Measurements from ENCODE around the gene CITED2. TPM values are rescaled to one million over a fixed set of nuclear protein-coding genes. Genes with fewer than 3 reads are reported as not detected.

The CITED2 gene
- total and polyA plus RNA-seq, 2 of the 8 experiments (the other 6 are each of a cell fraction or from before 2014, with no cell fraction given): 89.1 to 115 TPM

GRCh38 chr6:139407718-139408222 is 33.3 kb upstream of the CITED2 start:
- Histone ChIP-seq H2AK5ac (ENCODE audit: low read depth, low read length) (no peak overlapping the region), H3K9ac (replicated peaks in 1 of 4; ENCODE audit: extremely low read depth in 1 of 4, low read depth in 3 of 4, low read length in 3 of 4) (no peak overlapping the region), H4K20me1 (replicated peaks in 1 of 2; ENCODE audit: control insufficient read depth in 1 of 2, insufficient read depth in 2 of 2, low read length in 2 of 2) (no peaks in the 10 kb centered on the region), H3K4ac (replicated peaks; ENCODE audit: insufficient read length, low read depth, low read length) (no peak overlapping the region), H3K14ac (ENCODE audit: insufficient read length) (no peak overlapping the region), H2BK120ac (replicated peaks; ENCODE audit: low read depth, low read length) (no peak overlapping the region), H3K27ac (ENCODE audit: low read depth, low read length) (no peak overlapping the region), H2AFZ (ENCODE audit: low read length) (no peak overlapping the region), H3K23me2 (ENCODE audit: low read depth, low read length) (no peaks in the 10 kb centered on the region), H4K91ac (replicated peaks; ENCODE audit: insufficient read length, low read length) (no peak overlapping the region), H2BK5ac (ENCODE audit: low read depth, low read length) (no peak overlapping the region), H4K8ac (ENCODE audit: extremely low read depth, insufficient read depth, low read length) (no peak overlapping the region), H3K4me2 (ENCODE audit: insufficient read depth in 1 of 2, low read depth in 2 of 2, low read length in 2 of 2) (no peak overlapping the region), H4K5ac (ENCODE audit: insufficient read length, low read depth, low read length) (no peak overlapping the region), H3K4me1 (replicated peaks in 1 of 4; ENCODE audit: control insufficient read depth in 3 of 4, insufficient read depth in 4 of 4, low read length in 3 of 4) (no peaks in the 10 kb centered on the region), H3K79me2 (ENCODE audit: control insufficient read depth in 1 of 2, insufficient read depth in 2 of 2, low read length in 2 of 2) (no peaks in the 10 kb centered on the region), H3K9me3 (ENCODE audit: insufficient read depth in 2 of 2, low read depth in 1 of 2, low read length in 1 of 2) (no peaks in the 10 kb centered on the region), H2BK20ac (ENCODE audit: low read length) (no peak overlapping the region), H3K36me3 (ENCODE audit: control insufficient read depth in 2 of 4, insufficient read depth in 4 of 4, low read length in 3 of 4) (no peaks in the 10 kb centered on the region), H2BK15ac (ENCODE audit: low read length) (no peak overlapping the region), H3K18ac (ENCODE audit: extremely low read depth, low read length) (no peak overlapping the region), H3K4me3 (ENCODE audit: extremely low read depth in 1 of 4, insufficient read depth in 2 of 4, low read depth in 3 of 4, low read length in 4 of 4) (no peak overlapping the region), H3K27me3 (replicated peaks in 1 of 4; ENCODE audit: control insufficient read depth in 3 of 4, extremely low read depth in 1 of 4, insufficient read depth in 3 of 4, low read length in 3 of 4) (peaks cover 0 to 1% (median 0%) of the 10 kb centered on the region in 4 experiments; a peak in 1 of 7 replicates), H3K79me1 (ENCODE audit: low read depth, low read length) (no peaks in the 10 kb centered on the region), H3K23ac (ENCODE audit: insufficient read length) (no peak overlapping the region), H3K56ac (replicated peaks; ENCODE audit: insufficient read length, low read depth, low read length) (no peak overlapping the region), H2BK12ac (ENCODE audit: low read depth, low read length) (no peak overlapping the region)
- FAIRE-seq: no peak
- TF ChIP-seq EP300 (IDR thresholded peaks at IDR 0.05; ENCODE audit: borderline replicate concordance in 1 of 2, low read depth in 2 of 2, low read length in 2 of 2) (no peak), CEBPB (IDR thresholded peaks at IDR 0.05; ENCODE audit: low read depth, low read length) (no peak), EZH2 (IDR thresholded peaks at IDR 0.05; ENCODE audit: low read depth, low read length, severe bottlenecking) (no peak), POLR2AphosphoS5 (IDR thresholded peaks at IDR 0.05; ENCODE audit: low read depth, low read length) (no peak)
- 91% methylated on average over 4 of the region's 4 CpGs; no CpG with 5 or more reads in 1 of the 2 experiments for WGBS, 2 experiments (ENCODE audit: extremely low coverage in 1 of 2, insufficient coverage in 1 of 2, insufficient read length in 1 of 2, insufficient replicate concordance in 2 of 2, low coverage in 1 of 2, low lambda C conversion rate in 2 of 2, missing lambda C conversion rate in 1 of 2)
- no peak for DNase-seq (ENCODE audit: low read depth in 1 of 2, low spot score in 2 of 2)
- ChIA-PET POLR2A (ENCODE audit: partially characterized antibody) (interaction anchor here (1.9 kb wide), 1 partner anchor 32 kb away, joined by 4 read pairs; no protein-coding TSS in a partner anchor), CTCF (ENCODE audit: partially characterized antibody) (no interaction called here)
